Endodermal cell (in vitro differentiated cells): Measurements from ENCODE around the gene PTPRH. TPM values are rescaled to one million over a fixed set of nuclear protein-coding genes. Genes with fewer than 3 reads are reported as not detected.
"Not testable (repeated sequence)": the region's sequence is repeated elsewhere in the genome, so short reads cannot be mapped to it uniquely, and the experiment has no call there.

Experiments used
- DNase-seq: peaks from one replicate; pipeline ENCODE4 v3.0.0-alpha.2; 2017
- H3K27ac ChIP-seq: 2 replicates; pipeline ENCODE4 v1.5.1; 2013; ENCODE audit warnings: mild to moderate bottlenecking, low read depth, low read length, moderate library complexity
- H3K27me3 ChIP-seq: 2 replicates; pipeline ENCODE4 v1.6.1; 2013; ENCODE audit warnings: mild to moderate bottlenecking, low read length, moderate library complexity; ENCODE audit not compliant: insufficient read depth, control insufficient read depth, poor library complexity, severe bottlenecking
- H3K36me3 ChIP-seq: 2 replicates; pipeline ENCODE4 v1.7.0; 2013; ENCODE audit warnings: mild to moderate bottlenecking, low read length, moderate library complexity; ENCODE audit not compliant: control insufficient read depth, insufficient read depth
- H3K4me1 ChIP-seq: one replicate; pipeline ENCODE4 v1.7.0; 2013; ENCODE audit warnings: low read length; ENCODE audit not compliant: control insufficient read depth, insufficient read depth
- H3K4me3 ChIP-seq: 2 replicates; pipeline ENCODE4 v1.5.1; 2013; ENCODE audit warnings: mild to moderate bottlenecking, low read length, moderate library complexity
- H3K9ac ChIP-seq: 2 replicates; pipeline ENCODE4 v1.6.1; 2013; ENCODE audit warnings: mild to moderate bottlenecking, low read length, moderate library complexity; ENCODE audit not compliant: poor library complexity, severe bottlenecking; ENCODE audit errors: extremely low read depth
- H3K9me3 ChIP-seq: 2 replicates; pipeline ENCODE4 v1.6.1; 2013; ENCODE audit warnings: mild to moderate bottlenecking, low read length, moderate library complexity; ENCODE audit not compliant: control insufficient read depth
- H3K27ac Mint-ChIP-seq: 2 replicates; pipeline ENCODE4 v1.8.0; 2020; ENCODE audit warnings: mixed read lengths
- H3K27me3 Mint-ChIP-seq: 2 replicates; pipeline ENCODE4 v1.8.0; 2021; ENCODE audit warnings: mild to moderate bottlenecking, mixed read lengths; ENCODE audit not compliant: insufficient read depth
- H3K36me3 Mint-ChIP-seq: 2 replicates; pipeline ENCODE4 v1.8.0; 2020; ENCODE audit warnings: low read depth, mixed read lengths
- H3K4me1 Mint-ChIP-seq: 2 replicates; pipeline ENCODE4 v1.8.0; 2020; ENCODE audit warnings: mixed read lengths
- H3K4me3 Mint-ChIP-seq: 2 replicates; pipeline ENCODE4 v1.8.0; 2020; ENCODE audit warnings: mild to moderate bottlenecking, moderate library complexity, mixed read lengths
- H3K9me3 Mint-ChIP-seq: 2 replicates; pipeline ENCODE4 v1.8.0; 2020; ENCODE audit warnings: mild to moderate bottlenecking, mixed read lengths
- WGBS, 2 experiments: methylation state at CpG; one replicate each; pipeline versions ENCODE4 v1.1.5 to v1.1.7; 2013; ENCODE audit warnings: missing lambda C conversion rate in 2 of 2, mixed read lengths in 1 of 2; ENCODE audit not compliant: insufficient coverage in 1 of 2, insufficient read length in 1 of 2; 5-methylcytosine and 5-hydroxymethylcytosine counted together
- total RNA-seq, 2 donors: library from RNA; stranded (reverse); fragmentation: NEBNext Ultra II Directional in 1 of 2; extraction: Animal tissue kit (Norgen Biotek cat#: 25700) in 1 of 2; gene quantifications; 2 replicates in 1 of 2; 3 replicates in 1 of 2; pipeline ENCODE4 v1.2.1, GENCODE V29; 2021
- TF ChIP-seq, protein P1 (sequence below): fragments of 200-600 bp; sonication (generic); conservative IDR thresholded peaks from 2 replicates; pipeline ENCODE4 v1.5.0; 2021; ENCODE audit warnings: antibody characterized with exemption, mild to moderate bottlenecking

PTPRH gene
- total RNA-seq, 2 donors from 2014 or later = not detected

DNA sequence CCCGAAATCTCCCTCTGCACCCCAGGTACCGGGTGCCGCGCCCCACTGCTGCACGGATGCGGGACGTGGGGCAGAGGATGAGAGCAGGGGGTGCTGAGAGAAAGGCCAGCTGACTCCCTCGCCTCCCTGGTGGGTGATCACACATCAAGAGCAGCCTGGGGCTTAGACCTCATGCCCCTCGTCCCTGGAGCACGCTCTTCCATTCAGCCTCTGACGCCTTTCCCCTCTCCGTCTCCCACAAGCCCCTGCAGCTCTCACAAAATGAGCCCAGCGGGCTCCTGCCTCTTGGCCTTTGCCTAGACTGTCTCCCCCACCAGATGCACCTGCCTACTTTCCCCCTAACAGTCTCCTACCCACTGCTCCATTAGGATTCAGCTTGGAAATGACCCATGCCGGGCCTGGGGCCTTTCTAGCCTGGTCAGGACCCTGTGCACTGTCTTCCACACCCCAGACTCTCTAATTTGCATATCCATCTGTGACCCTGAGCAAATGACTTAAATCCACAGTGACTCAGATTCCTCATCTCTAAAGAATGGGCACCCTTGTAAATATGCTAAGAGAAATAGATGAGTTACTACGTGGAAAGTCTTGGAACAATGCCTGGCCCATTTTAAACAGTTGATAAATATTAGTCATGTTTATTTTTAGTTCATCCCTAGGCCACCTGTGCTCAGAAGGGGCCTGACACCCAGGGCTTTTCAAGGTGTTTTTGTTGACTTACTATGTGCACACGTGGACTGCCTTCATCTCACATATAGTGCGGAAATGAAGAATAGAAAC is 582 bp upstream of the PTPRH start:
- peak overlapping the region; percentile 49 for H3K27ac ChIP-seq
- H3K9ac ChIP-seq = no peak overlapping the region
- H3K36me3 Mint-ChIP-seq = no peaks in the 10 kb centered on the region
- H3K27ac Mint-ChIP-seq = no peak overlapping the region
- no peaks in the 10 kb centered on the region for H3K4me1 ChIP-seq
- no peak for DNase-seq
- H3K27me3 Mint-ChIP-seq = peaks cover 46% of the 10 kb centered on the region
- 70 to 76% methylated on average over 6 to 17 of the region's 17 CpGs for WGBS, 2 experiments
- no peak overlapping the region for H3K4me3 Mint-ChIP-seq
- no peak overlapping the region for H3K4me3 ChIP-seq
- H3K36me3 ChIP-seq = no peaks in the 10 kb centered on the region
- H3K9me3 ChIP-seq = peaks cover 8% of the 10 kb centered on the region
- TF ChIP-seq, protein P1, sequence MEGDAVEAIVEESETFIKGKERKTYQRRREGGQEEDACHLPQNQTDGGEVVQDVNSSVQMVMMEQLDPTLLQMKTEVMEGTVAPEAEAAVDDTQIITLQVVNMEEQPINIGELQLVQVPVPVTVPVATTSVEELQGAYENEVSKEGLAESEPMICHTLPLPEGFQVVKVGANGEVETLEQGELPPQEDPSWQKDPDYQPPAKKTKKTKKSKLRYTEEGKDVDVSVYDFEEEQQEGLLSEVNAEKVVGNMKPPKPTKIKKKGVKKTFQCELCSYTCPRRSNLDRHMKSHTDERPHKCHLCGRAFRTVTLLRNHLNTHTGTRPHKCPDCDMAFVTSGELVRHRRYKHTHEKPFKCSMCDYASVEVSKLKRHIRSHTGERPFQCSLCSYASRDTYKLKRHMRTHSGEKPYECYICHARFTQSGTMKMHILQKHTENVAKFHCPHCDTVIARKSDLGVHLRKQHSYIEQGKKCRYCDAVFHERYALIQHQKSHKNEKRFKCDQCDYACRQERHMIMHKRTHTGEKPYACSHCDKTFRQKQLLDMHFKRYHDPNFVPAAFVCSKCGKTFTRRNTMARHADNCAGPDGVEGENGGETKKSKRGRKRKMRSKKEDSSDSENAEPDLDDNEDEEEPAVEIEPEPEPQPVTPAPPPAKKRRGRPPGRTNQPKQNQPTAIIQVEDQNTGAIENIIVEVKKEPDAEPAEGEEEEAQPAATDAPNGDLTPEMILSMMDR = no peak
- peaks cover 3% of the 10 kb centered on the region for H3K4me1 Mint-ChIP-seq
- peaks cover 32% of the 10 kb centered on the region for H3K9me3 Mint-ChIP-seq
- no peaks in the 10 kb centered on the region for H3K27me3 ChIP-seq

DNA sequence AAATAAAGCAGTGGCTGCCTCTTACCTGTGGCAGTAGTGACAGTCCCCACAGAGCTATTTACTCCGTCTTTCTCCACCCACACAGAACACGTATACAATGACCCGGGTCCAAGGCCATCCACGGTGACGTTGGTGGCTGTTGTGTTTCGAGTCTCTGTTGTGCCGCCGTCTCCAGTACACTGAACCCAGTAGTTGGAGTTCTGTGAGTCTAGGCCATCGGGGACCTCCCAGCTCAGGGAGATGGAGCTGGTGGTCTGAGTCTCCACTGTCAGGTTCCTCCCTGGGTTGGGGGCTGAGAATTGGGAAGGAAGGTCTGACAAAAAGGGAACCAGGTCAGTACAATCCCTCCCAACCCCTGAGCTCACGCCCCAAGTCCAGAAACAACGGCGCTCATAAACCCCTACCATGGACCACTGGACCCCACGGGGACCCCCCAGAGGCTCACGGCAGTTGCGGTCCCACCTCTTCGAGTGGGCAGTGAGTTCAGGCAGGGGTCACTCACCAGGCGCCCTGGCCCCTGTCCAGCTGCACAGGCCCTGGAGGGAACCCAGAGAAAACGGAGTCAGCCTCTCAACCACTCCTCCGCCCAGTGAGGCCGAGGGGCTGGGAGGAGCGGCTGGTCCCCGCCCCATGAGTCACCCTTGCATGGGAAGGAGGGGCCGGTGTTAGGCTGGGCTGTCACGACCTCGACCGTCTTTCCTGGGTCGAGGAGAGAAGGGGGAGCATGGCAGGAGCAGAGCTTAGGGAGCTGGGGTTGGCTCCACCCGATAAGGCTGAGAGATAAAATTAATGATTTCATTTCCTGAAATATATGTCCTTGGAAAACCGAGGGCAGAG is 2.4 kb downstream of the PTPRH start:
- H3K27me3 Mint-ChIP-seq = peaks cover 42% of the 10 kb centered on the region
- no peaks in the 10 kb centered on the region for H3K36me3 Mint-ChIP-seq
- TF ChIP-seq, protein P1 = no peak
- no peaks in the 10 kb centered on the region for H3K36me3 ChIP-seq
- H3K27ac Mint-ChIP-seq = no peak overlapping the region
- H3K27ac ChIP-seq = no peak overlapping the region
- DNase-seq = peak; percentile 92
- H3K4me1 ChIP-seq = no peaks in the 10 kb centered on the region
- WGBS, 2 experiments = 45 to 60% methylated on average over 15 to 29 of the region's 29 CpGs
- no peaks in the 10 kb centered on the region for H3K9me3 ChIP-seq
- H3K9ac ChIP-seq = no peak overlapping the region
- H3K4me3 ChIP-seq = no peak overlapping the region
- H3K9me3 Mint-ChIP-seq = peaks cover 4% of the 10 kb centered on the region
- H3K4me3 Mint-ChIP-seq = no peak overlapping the region
- peaks cover 3% of the 10 kb centered on the region for H3K4me1 Mint-ChIP-seq
- H3K27me3 ChIP-seq = no peaks in the 10 kb centered on the region

DNA sequence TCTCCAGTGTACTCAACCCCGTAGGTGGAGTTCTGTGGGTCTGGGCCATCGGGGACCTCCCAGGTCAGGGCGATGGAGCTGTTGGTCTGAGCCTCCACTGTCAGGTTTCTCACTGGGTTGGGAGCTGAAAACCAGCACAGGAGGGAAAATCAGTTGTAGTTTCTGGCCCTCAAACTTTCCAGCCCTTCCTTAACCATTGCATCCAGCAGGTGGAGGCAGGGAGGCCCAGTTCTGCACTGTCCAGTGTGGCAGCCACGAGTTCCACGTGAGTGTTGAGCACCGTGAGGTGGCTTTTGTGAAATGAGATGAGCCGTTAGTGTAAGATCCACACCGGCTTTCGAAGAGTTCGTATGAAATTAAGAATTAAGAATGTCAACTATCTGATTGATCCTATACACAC is 7.1 kb downstream of the PTPRH start:
- H3K27ac Mint-ChIP-seq, DNase-seq, H3K4me1 ChIP-seq, H3K36me3 Mint-ChIP-seq, H3K4me3 ChIP-seq, H3K4me1 Mint-ChIP-seq, H3K27me3 ChIP-seq, H3K9me3 Mint-ChIP-seq, H3K4me3 Mint-ChIP-seq, H3K36me3 ChIP-seq, H3K27ac ChIP-seq, H3K9ac ChIP-seq, H3K9me3 ChIP-seq: not testable (repeated sequence)
- peaks cover 44% of the 10 kb centered on the region for H3K27me3 Mint-ChIP-seq
- WGBS, 2 experiments = 84 to 100% methylated on average over 1 to 10 of the region's 10 CpGs
- TF ChIP-seq, protein P1 = peak; percentile 45
